Measurements from ENCODE around the gene HDAC4.
A peak's percentile ranks its signal among the peaks of the same experiment; 100 is the strongest.

HDAC4 gene

GRCh38 chr2:239300871-239301735, 99.7 kb downstream of the HDAC4 start:
- FAIRE-seq (no peak), DNase-seq (ENCODE audit: insufficient read length, low spot score) (no peak)

- FAIRE-seq, result no peak
Measured at GRCh38 chr2:239300242-239300641, 100.6 kb downstream of the HDAC4 start.

GRCh38 chr2:239299218-239299939, 101.4 kb downstream of the HDAC4 start:
- FAIRE-seq, result no peak
- DNase-seq (ENCODE audit: insufficient read length, low spot score), result no peak

More at GRCh38 chr2:239300242-239300641, 100.6 kb downstream of the HDAC4 start:
- DNase-seq (ENCODE audit: insufficient read length, low spot score), result no peak

GRCh38 chr2:239298116-239298804, 102.6 kb downstream of the HDAC4 start:
- DNase-seq (ENCODE audit: insufficient read length, low spot score) (no peak), FAIRE-seq (no peak)

GRCh38 chr2:239297142-239298004, 103.4 kb downstream of the HDAC4 start:
- FAIRE-seq (no peak), DNase-seq (ENCODE audit: insufficient read length, low spot score) (no peak)

GRCh38 chr2:239296020-239296932, 104.5 kb downstream of the HDAC4 start:
- no peak for FAIRE-seq
- no peak for DNase-seq (ENCODE audit: insufficient read length, low spot score)

- FAIRE-seq, result no peak
- no peak for DNase-seq (ENCODE audit: insufficient read length, low spot score)
Measured at GRCh38 chr2:239295377-239296019, 105.3 kb downstream of the HDAC4 start.

- DNase-seq (ENCODE audit: insufficient read length, low spot score) (no peak), FAIRE-seq (no peak)
Measured at GRCh38 chr2:239294571-239295054, 106.2 kb downstream of the HDAC4 start.

- DNase-seq (ENCODE audit: insufficient read length, low spot score) (peak; percentile 32), FAIRE-seq (no peak)
Measured at GRCh38 chr2:239293775-239294430, 106.9 kb downstream of the HDAC4 start.

- DNase-seq (ENCODE audit: insufficient read length, low spot score), result no peak
- FAIRE-seq, result no peak
Measured at GRCh38 chr2:239292959-239293774, 107.7 kb downstream of the HDAC4 start.

GRCh38 chr2:239292531-239292930, 108.3 kb downstream of the HDAC4 start:
- DNase-seq (ENCODE audit: insufficient read length, low spot score) (no peak), FAIRE-seq (no peak)

- DNase-seq (ENCODE audit: insufficient read length, low spot score), result no peak
- FAIRE-seq, result no peak
Measured at GRCh38 chr2:239291475-239292350, 109.1 kb downstream of the HDAC4 start.

- FAIRE-seq, result no peak
Measured at GRCh38 chr2:239290618-239291474, 110.0 kb downstream of the HDAC4 start.

GRCh38 chr2:239289545-239289944, 111.3 kb downstream of the HDAC4 start:
- FAIRE-seq (no peak), DNase-seq (ENCODE audit: insufficient read length, low spot score) (no peak)

More at GRCh38 chr2:239290618-239291474, 110.0 kb downstream of the HDAC4 start:
- no peak for DNase-seq (ENCODE audit: insufficient read length, low spot score)

GRCh38 chr2:239288951-239289511, 111.8 kb downstream of the HDAC4 start:
- FAIRE-seq, result peak; percentile 94
- peak; percentile 65 for DNase-seq (ENCODE audit: insufficient read length, low spot score)

Measured in GM19239 (cell line).